Smooth muscle cell (in vitro differentiated cells): ENCODE measurements around the gene ABLIM3. TPM values are rescaled to one million over a fixed set of nuclear protein-coding genes. Genes with fewer than 3 reads are reported as not detected.

Experiments used
- DNase-seq: peaks from one replicate; lab custom pipeline; 2025; ENCODE audit not compliant: unreplicated experiment; lab: John Stamatoyannopoulos, UW
- H2AFZ ChIP-seq: fragments of 200-600 bp; sonication (generic); 2 replicates; pipeline ENCODE4 v1.6.0; 2016; ENCODE audit warnings: antibody characterized with exemption, low read depth, mild to moderate bottlenecking
- H3F3A ChIP-seq: fragments of 200-600 bp; sonication (generic); 2 replicates; pipeline ENCODE4 v1.6.0; 2017; ENCODE audit warnings: antibody characterized with exemption, low read depth
- H3K27ac ChIP-seq: fragments of 200-600 bp; sonication (generic); 2 replicates; pipeline ENCODE4 v1.5.1; 2016; ENCODE audit warnings: low read depth, mild to moderate bottlenecking
- H3K27me3 ChIP-seq: fragments of 200-600 bp; sonication (generic); 2 replicates; pipeline ENCODE4 v1.6.1; 2016; ENCODE audit warnings: low read depth, mild to moderate bottlenecking
- H3K36me3 ChIP-seq: fragments of 200-600 bp; sonication (generic); 2 replicates; pipeline ENCODE4 v1.5.1; 2016; ENCODE audit warnings: low read depth
- H3K4me1 ChIP-seq: fragments of 200-600 bp; sonication (generic); 2 replicates; pipeline ENCODE4 v1.5.1; 2016; ENCODE audit warnings: low read depth
- H3K4me2 ChIP-seq: fragments of 200-600 bp; sonication (generic); 2 replicates; pipeline ENCODE4 v1.6.0; 2016; ENCODE audit warnings: mild to moderate bottlenecking
- H3K4me3 ChIP-seq: fragments of 200-600 bp; sonication (generic); 2 replicates; pipeline ENCODE4 v1.5.1; 2016; ENCODE audit warnings: mild to moderate bottlenecking
- H3K79me2 ChIP-seq: fragments of 200-600 bp; sonication (generic); 2 replicates; pipeline ENCODE4 v1.6.0; 2016; ENCODE audit warnings: low read depth, mild to moderate bottlenecking
- H3K9ac ChIP-seq: fragments of 200-600 bp; sonication (generic); 2 replicates; pipeline ENCODE4 v1.6.0; 2016; ENCODE audit warnings: low read depth
- H3K9me3 ChIP-seq: fragments of 200-600 bp; sonication (generic); replicated peaks from 2 replicates; pipeline ENCODE4 v1.5.1; 2016; ENCODE audit warnings: low read depth
- H4K20me1 ChIP-seq: fragments of 200-600 bp; sonication (generic); 2 replicates; pipeline ENCODE4 v1.6.0; 2016; ENCODE audit warnings: low read depth
- CTCF ChIP-seq: fragments of 200-600 bp; sonication (generic); IDR thresholded peaks from 2 replicates; pipeline ENCODE4 v1.5.1; 2017; ENCODE audit warnings: borderline replicate concordance, mild to moderate bottlenecking, antibody characterized with exemption; ENCODE audit not compliant: insufficient read depth, poor library complexity, severe bottlenecking
- WGBS: methylation state at CpG from one replicate; pipeline ENCODE4 v1.1.7; 2016; ENCODE audit warnings: low lambda C conversion rate; 5-methylcytosine and 5-hydroxymethylcytosine counted together
- polyA plus RNA-seq: library from polyadenylated mRNA; unstranded; fragments of >200 nt; fragmentation: Nextera tagmentation; extraction: Ambion mirVana; gene quantifications from 2 replicates; pipeline ENCODE4 v1.2.1, GENCODE V29; 2016
- total RNA-seq: library from RNA; depleted of rRNA; stranded (reverse); fragments of >200 nt; gene quantifications from 2 replicates; pipeline ENCODE4 v1.2.3, GENCODE V29; 2014

ABLIM3 gene
- total and polyA plus RNA-seq, 2 experiments from 2014 or later = 2.6 to 6.8 TPM

GRCh38 chr5:149123211-149123610 lies 18.1 kb upstream of the ABLIM3 start:
- peaks cover 23% of the 10 kb centered on the region for H3K27me3 ChIP-seq
- no peak overlapping the region for H3K4me2 ChIP-seq
- no peak overlapping the region for H3K9ac ChIP-seq
- no peaks in the 10 kb centered on the region for H3K4me1 ChIP-seq
- H3F3A ChIP-seq = no peaks in the 10 kb centered on the region
- WGBS = 79% methylated on average over 9 of the region's 9 CpGs
- H3K79me2 ChIP-seq = no peaks in the 10 kb centered on the region
- no peaks in the 10 kb centered on the region for H4K20me1 ChIP-seq
- H3K9me3 ChIP-seq = no peaks in the 10 kb centered on the region
- TF ChIP-seq CTCF = no peak
- H2AFZ ChIP-seq = no peak overlapping the region
- no peaks in the 10 kb centered on the region for H3K36me3 ChIP-seq
- no peak overlapping the region for H3K27ac ChIP-seq
- H3K4me3 ChIP-seq = no peak overlapping the region
- DNase-seq = no peak

GRCh38 chr5:149125386-149125891 lies 15.9 kb upstream of the ABLIM3 start:
- Histone ChIP-seq H3F3A (no peaks in the 10 kb centered on the region), H3K79me2 (no peaks in the 10 kb centered on the region), H3K4me3 (no peak overlapping the region), H3K36me3 (no peaks in the 10 kb centered on the region), H4K20me1 (no peaks in the 10 kb centered on the region), H3K4me2 (peak overlapping the region; percentile 67), H3K27ac (peak overlapping the region; percentile 8), H3K9ac (no peak overlapping the region), H2AFZ (peak overlapping the region; percentile 52), H3K27me3 (peaks cover 12% of the 10 kb centered on the region), H3K9me3 (no peaks in the 10 kb centered on the region), H3K4me1 (no peaks in the 10 kb centered on the region)
- DNase-seq = no peak
- 16% methylated on average over 12 of the region's 12 CpGs for WGBS
- no peak for TF ChIP-seq CTCF

GRCh38 chr5:149126906-149127305 lies 14.4 kb upstream of the ABLIM3 start:
- Histone ChIP-seq H3K9ac (no peak overlapping the region), H3K9me3 (no peaks in the 10 kb centered on the region), H3K79me2 (no peaks in the 10 kb centered on the region), H3K27me3 (no peaks in the 10 kb centered on the region), H3K27ac (no peak overlapping the region), H3K4me3 (no peak overlapping the region), H3K4me2 (no peak overlapping the region), H3K4me1 (no peaks in the 10 kb centered on the region), H3F3A (no peaks in the 10 kb centered on the region), H2AFZ (no peak overlapping the region), H3K36me3 (no peaks in the 10 kb centered on the region), H4K20me1 (no peaks in the 10 kb centered on the region)
- no peak for DNase-seq
- no peak for TF ChIP-seq CTCF
- 39% methylated on average over 6 of the region's 6 CpGs for WGBS

GRCh38 chr5:149127394-149127955 lies 13.8 kb upstream of the ABLIM3 start:
- Histone ChIP-seq H4K20me1 (no peaks in the 10 kb centered on the region), H3K4me2 (no peak overlapping the region), H3K9ac (no peak overlapping the region), H3K4me3 (no peak overlapping the region), H3K79me2 (no peaks in the 10 kb centered on the region), H3K27ac (no peak overlapping the region), H3K9me3 (no peaks in the 10 kb centered on the region), H2AFZ (no peak overlapping the region), H3K4me1 (no peaks in the 10 kb centered on the region), H3K27me3 (no peaks in the 10 kb centered on the region), H3K36me3 (no peaks in the 10 kb centered on the region), H3F3A (no peaks in the 10 kb centered on the region)
- TF ChIP-seq CTCF = no peak
- no peak for DNase-seq
- 90% methylated on average over 3 of the region's 3 CpGs for WGBS
